ENCODE data around the gene GPN1.
"Not testable (repeated sequence)": the region's sequence is repeated elsewhere in the genome, so short reads cannot be mapped to it uniquely, and the experiment has no call there.

The GPN1 gene
- total RNA-seq: 12.6 to 31.7 (median 22.1) reads per million in 17 experiments

DNA sequence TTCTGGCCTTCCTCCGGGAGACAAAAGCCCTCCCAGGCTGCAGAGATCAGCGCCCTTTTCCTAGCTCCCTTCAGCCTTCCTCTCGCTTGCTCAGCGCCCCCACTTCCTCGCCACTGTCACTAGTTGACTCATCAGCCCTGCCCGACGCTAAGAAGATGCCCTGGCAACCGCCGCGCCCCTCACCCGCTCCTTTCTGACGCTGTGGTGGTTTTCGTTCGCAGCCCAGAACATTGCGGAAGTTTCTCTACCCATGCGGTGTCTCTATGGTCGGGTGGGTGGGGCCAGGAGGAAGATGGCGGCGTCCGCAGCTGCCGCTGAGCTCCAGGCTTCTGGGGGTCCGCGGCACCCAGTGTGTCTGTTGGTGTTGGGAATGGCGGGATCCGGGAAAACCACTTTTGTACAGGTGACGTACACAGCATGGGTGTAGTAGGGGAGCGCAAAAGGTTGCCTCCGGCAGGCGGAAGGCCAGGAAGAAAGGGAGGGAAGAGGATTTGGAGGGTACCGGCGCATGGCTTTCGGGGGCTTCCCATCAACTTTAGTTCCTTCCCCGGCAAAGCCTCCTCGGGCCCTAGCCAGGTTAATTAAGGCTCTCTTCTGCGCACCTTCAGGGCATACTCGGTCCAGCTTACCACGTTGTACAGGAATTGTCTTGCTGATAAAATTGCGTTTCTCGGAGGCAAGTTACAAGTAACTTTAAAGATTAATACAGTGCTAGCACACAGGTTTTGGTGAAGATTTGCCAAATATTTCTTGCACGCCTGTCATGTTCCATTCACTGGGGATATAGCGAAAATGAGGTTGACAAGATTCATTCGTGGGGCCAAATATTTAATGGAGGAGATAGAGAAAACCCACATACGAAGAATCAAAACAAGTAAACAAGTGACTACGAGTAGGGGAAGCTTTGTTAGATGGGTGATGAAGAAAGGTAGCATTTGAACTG, at the start of gene GPN1, which contains the start of gene CCDC121:
TSS of gene GPN1 (plus strand) at position 284 of the 943 bp plus-strand sequence. CDS start at position 293, 9 bp downstream.
TSS of gene CCDC121 (minus strand) at position 246 of the 943 bp plus-strand sequence. CDS start 1,213 bp downstream, outside the sequence.
- peak; percentile 96 to 98 (median 97) for DNase-seq

DNA sequence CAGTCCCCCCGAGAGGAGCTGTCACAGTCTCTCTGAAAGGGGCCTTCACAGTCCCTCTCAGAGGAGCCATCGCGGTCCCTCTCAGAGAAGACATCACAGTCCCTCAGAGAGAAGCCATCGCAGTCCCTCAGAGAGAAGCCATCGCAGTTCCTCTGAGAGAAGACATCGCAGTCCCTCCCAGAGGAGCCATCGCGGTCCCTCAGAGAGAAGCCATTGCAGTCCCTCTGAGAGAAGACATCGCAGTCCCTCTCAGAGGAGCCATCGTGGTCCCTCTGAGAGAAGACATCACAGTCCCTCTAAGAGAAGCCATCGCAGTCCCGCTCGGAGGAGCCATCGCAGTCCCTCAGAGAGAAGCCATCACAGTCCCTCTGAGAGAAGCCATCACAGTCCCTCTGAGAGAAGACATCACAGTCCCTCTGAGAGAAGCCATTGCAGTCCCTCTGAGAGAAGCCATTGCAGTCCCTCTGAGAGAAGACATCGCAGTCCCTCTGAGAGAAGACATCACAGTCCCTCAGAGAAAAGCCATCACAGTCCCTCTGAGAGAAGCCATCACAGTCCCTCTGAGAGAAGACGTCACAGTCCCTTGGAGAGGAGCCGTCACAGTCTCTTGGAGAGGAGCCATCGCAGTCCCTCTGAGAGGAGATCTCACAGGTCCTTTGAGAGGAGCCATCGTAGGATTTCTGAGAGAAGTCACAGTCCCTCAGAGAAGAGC, 47.3 kb upstream of the GPN1 start:
- no peak for DNase-seq

DNA sequence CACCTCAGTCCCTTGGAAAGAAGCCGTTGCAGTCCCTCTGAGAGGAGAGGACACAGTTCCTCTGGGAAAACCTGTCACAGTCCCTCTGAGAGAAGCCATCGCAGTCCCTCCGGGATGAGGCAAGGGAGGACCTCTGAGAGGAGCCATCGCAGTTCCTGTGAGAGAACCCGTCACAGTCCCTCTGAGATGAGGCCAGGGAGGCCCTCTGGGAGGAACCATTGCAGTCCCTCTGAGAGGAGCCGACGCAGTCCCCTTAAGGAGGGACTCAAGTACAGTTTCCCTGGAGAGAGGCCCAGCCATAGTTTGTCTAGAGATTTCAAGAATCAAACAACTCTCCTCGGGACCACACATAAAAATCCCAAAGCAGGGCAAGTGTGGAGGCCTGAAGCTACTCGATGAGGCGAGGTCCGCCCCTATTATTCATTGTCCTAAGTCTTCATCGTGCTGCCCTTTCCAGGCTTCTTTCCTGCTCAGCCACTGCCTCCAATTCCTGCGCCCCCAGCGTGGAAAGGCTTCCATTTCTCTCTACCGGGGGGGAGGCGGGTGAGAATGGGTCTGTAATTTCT, 46.6 kb upstream of the GPN1 start:
- no peak for DNase-seq

DNA sequence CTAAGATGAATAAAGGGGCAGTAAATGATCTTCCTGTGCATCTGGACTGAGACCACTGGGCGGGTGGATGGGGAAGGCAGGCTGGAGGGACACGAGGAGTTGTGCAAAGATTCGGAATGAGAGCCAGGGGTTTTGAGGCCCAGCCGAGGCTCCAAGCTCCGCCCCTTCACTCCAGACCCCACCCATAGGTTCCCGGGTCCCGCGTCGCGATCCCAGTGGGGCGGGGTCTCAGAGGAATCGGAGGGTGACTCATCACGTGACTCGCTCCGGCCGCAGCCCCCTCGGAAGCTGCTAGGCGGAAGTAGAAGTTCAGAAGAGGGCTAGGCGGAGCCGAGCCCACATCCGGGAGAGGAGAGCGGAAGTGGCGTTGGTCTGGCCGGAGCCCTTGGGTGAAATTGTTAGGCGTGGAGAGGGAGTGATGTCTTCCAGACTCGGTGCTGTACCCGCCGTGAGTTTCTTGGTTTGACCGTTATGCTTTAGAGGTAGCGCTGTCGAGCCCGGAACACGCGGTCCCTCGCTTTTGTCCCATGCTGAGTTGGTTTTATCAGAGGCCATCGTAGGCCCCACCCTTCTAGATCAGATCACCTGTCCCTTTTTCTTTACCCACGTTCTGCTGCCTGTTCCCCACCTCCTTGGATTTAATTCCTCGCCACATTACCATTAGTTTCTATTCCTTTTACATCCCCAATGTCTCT, 46.0 kb upstream of the GPN1 start, which contains the start of gene ZNF512:
TSS of gene ZNF512 (plus strand) at position 348 of the 695 bp plus-strand sequence. CDS start at position 419, 71 bp downstream.
- peak; percentile 90 to 95 (median 94) for DNase-seq

DNA sequence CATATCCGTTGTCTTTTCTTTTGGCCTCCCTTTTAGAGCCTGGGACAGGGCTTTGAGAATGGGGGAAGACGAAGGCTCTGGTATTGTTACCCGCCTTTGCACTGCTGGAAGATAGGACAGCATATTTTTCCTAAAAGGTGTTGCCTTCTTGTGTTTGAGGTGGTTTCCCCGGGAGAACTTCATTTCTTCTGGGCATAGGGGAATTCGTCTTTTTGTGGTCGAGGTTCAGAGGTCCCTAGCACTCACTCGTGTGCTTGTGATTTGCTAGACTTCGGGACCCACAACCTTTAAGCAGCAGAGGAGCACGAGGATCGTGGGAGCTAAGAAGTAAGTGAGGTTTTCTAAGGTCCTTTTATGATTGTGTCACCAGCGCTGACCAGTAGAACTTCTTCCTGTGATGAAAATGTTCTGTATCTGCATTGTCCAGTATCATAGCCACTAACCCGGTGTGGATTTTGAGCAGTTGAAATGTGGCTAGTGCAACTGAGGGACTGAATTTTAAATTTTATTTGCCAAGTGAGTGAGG, 45.4 kb upstream of the GPN1 start:
- peak; percentile 17 to 53 (median 48) for DNase-seq

DNA sequence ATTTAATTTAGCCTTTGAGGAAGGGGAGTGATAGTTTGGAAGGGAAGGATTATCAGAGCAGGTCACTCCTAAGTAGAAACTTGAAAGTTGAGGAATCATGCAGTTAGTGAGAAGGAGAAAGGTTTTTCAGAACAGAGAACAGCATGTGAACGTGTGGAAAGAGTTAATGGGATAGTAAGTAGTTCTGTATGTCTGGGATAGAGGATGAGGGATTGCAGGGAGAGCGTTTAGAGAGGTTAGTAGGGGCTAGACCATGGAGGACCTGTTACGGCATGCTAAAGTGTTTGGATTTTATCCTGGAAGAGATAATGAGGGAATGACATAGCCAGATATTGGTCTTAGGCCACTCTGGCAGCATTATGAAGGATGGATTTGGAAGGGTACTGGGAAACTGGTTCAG, 44.3 kb upstream of the GPN1 start:
- DNase-seq: no peak

DNA sequence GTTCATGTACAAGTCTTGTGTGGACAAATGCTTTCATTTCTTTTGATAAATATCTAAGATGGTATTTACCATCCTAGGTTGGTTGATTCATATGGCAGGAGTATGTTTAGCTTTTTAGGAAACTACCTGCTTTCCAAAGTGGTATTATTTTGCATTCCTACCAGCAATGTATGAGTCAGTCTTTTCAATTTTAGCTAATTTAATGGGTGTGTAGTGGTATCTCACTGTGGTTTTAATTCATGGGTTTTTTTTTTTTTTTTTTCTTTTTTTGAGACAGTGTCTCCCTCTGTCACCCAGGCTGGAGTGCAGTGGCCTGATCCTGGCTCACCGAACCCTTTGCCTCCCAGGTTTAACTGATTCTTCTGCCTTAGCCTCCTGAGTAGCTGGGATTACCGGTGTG, 41.8 kb upstream of the GPN1 start:
- no peak for DNase-seq

DNA sequence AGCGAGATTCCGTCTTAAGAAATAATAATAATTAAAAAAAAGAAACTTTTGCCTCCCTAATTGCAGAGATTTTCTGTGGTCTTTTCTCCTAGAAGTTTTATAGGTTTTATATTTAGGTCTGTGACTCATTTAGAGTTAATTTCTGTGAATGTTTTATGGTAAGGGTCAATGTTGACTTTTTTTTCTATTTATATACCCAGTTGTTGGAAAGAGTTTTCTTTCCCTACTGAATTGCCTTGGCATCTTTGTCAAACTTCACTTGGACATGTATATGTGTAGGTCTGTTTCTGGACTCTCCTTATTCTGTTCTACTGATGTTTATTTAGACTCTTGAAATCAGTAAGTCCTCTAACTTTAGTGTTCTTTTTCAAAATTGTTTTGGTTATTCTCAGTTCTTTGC, 40.5 kb upstream of the GPN1 start:
- DNase-seq: no peak

DNA sequence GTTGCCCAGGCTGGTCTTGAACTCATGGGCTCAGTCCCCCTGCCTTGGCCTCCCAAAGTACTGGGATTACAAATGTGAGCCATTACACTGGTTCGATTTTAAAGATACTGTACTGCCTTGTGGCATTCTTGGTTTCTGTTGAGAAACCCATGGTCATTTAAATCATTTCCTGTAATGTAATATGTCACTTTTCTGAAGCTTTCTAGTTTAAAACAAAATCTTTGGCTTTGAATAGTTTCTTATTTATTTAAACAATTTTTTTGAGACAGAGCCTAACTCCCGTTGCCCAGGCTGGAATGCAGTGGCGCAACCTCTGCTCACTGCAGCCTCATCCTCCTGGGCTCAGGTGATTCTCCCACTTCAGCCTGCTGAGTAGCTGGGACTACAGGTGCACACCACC, 37.1 kb upstream of the GPN1 start:
- DNase-seq: no peak

DNA sequence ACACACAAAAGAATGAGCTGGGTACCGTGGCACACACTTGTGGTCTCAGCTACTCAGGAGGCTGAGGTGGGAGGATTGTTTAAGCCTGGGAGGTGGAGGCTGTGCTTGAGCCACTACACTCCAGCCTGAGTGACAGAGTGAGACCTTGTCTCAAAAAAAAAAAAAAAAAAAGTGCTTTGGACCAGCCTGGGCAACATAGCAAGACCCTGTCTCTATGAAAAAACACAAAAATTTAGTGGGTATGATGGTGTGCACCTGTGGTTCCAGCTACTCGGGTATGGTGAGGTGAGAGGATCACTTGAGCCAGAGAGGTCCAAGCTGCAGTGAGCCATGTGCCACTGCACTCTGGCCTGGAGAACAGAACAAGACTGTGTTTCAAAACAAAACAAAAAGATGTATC, 35.6 kb upstream of the GPN1 start:
- DNase-seq: no peak

DNA sequence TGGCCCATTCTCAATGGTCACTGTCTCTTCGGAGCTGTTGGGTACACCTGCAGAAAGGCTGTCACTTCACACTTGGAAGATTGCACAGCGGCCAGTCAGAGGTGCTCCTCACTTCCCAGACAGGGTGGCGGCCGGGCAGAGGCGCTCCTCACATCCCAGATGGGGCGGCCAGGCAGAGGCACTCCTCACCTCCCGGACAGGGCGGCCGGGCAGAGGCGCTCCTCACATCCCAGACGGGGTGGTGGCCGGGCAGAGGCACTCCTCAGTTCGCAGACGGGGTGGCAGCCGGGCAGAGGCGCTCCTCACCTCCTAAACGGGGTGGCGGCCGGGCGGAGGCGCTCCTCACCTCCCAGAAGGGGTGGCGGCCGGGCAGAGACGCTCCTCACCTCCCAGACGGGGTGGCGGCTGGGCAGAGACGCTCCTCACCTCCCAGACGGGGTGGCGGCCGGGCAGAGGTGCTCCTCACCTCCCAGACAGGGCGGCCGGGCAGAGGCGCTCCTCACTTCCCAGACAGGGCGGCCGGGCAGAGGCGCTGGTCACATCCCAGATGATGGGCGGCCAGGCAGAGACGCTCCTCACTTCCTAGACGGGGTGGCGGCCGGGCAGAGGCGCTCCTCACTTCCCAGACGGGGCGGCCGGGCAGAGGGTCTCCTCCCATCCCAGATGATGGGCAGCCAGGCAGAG, 34.7 kb upstream of the GPN1 start:
- DNase-seq: not testable (repeated sequence)

DNA sequence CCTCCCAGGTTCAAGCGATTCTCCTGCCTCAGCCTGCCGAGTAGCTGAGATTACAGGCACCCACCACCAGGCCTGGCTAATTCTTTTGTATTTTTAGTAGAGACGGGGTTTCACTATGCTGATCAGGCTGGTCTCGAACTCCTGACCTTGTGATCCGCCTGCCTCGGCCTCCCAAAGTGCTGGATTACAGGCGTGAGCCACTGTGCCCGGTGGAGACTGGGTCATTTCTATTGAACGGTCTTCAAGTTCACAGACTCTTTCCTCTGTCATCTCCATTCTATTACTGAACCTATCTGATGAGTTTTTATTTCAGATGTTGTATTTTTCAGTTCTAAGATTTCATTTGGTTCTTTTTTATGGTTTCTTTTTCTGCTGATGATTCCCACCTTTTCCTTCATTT, 33.4 kb upstream of the GPN1 start:
- not testable (repeated sequence) for DNase-seq

DNA sequence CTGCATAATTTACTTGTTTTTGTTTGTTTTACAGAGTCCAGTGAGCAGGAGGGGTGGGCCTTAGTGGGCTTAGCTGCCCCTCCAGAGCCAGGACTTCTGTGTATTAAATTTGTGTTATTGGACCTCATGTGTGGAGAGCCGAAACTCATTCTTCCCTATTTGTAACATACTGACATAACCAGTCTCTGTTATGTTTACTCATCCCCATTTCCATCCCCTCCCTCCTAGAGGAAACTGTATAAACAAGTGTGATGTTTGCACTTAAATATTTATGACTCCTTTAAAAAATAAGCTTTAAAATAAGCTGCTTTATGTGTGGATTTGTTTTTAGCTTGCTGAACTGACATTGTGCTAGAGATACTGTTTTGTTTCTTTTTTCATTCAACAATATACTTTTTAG, 32.2 kb upstream of the GPN1 start:
- DNase-seq: peak in 1 of 4 experiments; percentile 28

DNA sequence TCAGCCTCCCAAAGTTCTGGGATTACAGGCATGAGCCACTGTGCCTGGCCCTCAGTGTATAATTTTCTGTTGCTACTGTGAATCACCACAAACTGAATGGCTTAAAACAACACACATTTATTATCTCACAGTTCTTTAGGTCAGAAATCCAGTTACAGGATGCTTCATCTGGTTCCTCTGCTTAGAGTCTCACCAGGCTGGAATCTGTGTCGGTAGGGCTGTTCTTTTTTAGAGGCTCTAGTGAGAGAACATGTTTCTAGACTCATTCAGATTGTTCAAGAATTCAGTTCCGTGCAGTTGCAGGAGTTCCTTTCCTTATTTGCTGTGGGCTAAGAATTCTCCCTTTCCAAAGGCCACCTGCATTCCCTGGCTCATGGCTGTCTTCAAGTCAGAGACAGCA, 22.2 kb upstream of the GPN1 start:
- DNase-seq: no peak

DNA sequence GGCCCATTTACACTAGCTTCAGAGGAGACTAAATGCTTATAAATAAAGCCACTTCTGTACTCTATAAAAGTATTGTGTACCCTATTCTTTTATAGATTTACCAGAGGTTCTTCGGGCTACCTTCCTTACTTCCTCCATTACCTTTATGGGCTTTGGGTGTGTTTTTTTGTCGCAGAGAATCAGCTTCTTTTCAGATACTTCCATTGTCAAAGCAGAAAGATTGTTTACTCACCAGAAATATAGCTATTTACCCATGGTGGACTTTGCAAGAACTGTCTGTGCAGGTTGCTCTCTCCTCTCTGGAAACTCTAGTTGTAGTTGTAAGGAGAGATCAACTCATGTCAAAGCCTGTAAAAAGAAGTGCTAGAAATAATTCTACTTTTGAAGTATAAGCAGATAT, 14.9 kb upstream of the GPN1 start:
- no peak for DNase-seq

DNA sequence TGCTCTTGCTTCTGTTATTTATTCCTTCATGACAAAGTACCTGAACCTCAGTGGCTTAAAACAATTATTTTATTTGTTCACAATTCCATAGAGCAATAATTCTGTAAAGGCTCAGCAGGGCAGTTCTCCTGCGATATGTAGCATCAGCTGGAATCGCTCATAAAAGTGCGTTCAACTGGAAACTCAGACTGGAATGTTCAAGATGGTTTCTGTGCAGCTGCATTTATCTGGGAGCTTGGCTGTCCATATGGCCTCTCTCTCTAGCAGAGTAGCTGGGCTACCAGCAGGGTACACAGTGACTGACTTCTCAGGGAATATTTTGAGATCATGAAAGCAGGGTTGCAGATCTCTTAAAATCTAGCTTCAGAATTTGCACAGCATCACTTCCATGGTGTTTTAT, 13.5 kb upstream of the GPN1 start:
- no peak for DNase-seq

DNA sequence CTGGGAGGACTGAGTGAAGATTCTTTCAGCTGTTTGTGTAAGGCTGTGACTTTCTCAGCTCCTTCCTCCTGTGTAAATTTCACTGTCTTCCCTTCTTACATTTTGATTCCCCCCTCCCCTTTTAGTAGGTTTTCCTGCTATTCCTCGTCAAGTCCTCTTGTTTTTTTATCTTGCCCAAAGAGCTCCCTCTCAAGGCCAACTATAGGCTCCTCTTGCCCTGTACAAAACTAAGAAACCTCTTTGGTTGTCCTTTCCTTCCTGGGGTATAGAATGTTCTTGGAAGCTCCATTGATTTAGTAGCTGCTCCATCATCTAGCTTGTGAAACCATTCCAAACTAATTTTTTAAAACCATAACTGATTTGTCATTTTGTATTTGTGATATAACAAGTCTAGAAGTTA, 7.3 kb upstream of the GPN1 start:
- DNase-seq: no peak

DNA sequence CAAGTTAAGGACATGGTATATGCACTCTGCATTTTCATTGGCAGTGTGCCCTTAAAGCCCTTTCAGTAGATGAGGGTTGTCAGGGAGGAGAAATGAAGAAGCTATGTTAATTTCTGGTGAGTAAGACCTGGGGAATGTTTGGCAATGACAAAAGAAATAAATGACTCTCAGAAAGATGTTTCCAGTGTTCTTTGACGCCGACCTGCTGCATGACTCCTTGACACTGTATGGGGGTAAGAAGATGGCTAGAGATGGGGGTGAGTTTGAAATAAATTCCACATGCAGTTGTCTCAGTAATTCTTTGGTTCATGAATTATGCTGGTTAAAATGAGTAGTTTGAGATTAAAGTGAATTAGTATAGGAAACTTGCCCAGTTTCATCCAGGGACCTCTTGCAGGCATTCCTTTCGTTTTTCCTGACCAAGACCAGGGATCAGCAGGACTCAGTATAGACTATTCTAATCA, 5.9 kb upstream of the GPN1 start:
- DNase-seq: no peak

DNA sequence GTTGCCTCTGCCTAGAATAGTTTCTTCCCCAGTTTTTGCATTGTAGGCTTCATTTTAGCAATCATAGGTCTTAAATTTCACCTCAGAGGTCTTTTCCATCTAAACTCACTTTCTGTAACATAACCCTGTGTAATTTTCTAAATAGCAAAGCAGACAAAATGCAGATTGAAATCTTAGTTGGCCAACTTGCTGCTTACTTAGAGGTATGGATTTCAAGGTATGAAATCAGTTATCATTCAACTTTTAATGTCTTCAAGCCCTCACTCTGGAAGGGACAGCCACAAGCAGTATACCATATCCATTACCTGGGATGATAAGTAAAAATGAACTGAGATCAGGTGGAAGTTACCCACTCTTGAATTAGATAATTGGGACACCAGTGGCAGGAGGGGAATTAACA, 3.9 kb upstream of the GPN1 start:
- no peak for DNase-seq

DNA sequence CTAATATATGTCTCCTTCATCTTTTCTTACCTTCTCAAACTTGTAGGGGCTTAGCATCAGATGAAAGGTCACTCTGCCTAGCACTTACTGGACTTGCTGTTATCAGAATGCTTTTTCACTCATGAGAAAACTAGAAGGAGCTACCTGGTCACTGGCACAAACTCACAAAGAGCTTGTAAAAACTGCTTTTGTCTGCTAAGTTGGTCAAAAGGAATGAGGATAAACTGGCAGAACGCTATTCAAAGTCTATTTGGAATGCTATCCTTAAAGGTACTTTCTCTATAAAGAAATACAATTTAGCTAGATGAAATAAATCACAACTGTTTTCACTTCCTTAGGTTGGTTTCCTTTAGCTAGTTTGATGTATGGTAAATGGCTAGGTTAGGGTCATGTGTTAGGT, 2.5 kb upstream of the GPN1 start:
- not testable (repeated sequence) for DNase-seq

DNA sequence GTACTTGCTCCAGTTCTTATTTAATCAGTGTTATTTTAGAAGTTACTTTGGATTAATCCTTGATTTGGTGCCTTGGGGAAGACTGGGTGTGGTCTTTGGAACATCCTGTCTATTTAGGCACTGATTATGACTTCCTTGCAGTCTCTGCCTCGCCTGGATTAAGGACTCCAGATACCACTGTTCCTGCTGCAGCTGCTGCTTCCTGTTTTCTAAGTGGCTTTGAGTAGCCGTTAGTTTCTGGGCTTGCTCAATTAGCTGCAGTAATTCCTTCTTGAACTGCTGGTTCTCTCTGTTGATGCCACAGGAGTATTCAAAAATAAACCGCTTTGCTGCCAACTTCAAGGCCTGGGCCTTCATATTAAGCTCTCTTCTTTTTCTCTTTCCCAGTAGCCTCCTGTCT, 1.9 kb upstream of the GPN1 start:
- peak; percentile 40 to 60 (median 50) for DNase-seq
